ENCODE measurements around the gene AGK.
"Not testable (repeated sequence)": the region's sequence is repeated elsewhere in the genome, so short reads cannot be mapped to it uniquely, and the experiment has no call there.

Gene AGK

DNA sequence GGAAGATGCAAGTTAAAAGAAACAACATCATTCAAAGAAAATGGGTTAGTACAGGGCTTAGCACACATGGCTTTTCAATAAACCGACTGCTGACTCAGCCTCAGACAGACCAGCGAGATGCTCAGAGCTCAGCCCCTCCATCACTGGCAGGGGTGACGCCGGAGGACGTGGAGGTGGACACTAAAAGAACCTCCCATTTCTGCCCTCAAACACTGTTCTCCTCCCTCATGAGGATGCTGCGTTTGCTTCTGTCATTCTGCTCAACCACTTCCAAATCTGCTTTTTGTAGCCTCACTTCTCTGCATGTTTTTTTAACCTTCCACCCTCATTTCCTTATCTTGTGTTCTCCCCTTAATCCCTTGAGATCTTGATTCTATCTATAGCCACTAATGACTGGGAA lies 135.5 kb downstream of the AGK start:
- TF ChIP-seq CTCF (conservative IDR thresholded peaks at IDR 0.05; ENCODE audit: low read depth, low read length): no peak

GRCh38 chr7:141688043-141688442 lies 136.8 kb downstream of the AGK start:
- H3K27me3 ChIP-seq (ENCODE audit: insufficient read depth, low read depth): no peaks in the 10 kb centered on the region
- H3K4me1 ChIP-seq (ENCODE audit: low read depth, poor library complexity, severe bottlenecking): no peaks in the 10 kb centered on the region
- H3K9ac ChIP-seq: no peak overlapping the region
- no peak overlapping the region for H2AFZ ChIP-seq (ENCODE audit: low read depth)
- no peaks in the 10 kb centered on the region for H3K36me3 ChIP-seq (ENCODE audit: insufficient read depth)
- H3K79me2 ChIP-seq (ENCODE audit: insufficient read depth, low read depth): no peaks in the 10 kb centered on the region
- H4K20me1 ChIP-seq (ENCODE audit: insufficient read depth): no peaks in the 10 kb centered on the region
- TF ChIP-seq CTCF (conservative IDR thresholded peaks at IDR 0.05; ENCODE audit: low read depth, low read length): no peak
- no peak overlapping the region for H3K27ac ChIP-seq
- no peak overlapping the region for H3K4me3 ChIP-seq (IDR thresholded peaks at IDR 0.05; ENCODE audit: insufficient read depth, low read depth, low read length)
- H3K4me2 ChIP-seq: no peak overlapping the region

More for the DNA sequence above, 135.5 kb downstream of the AGK start:
- Histone ChIP-seq H3K27me3 (ENCODE audit: insufficient read depth, low read depth) (no peaks in the 10 kb centered on the region), H4K20me1 (ENCODE audit: insufficient read depth) (no peaks in the 10 kb centered on the region), H3K4me2 (no peak overlapping the region), H3K4me1 (ENCODE audit: low read depth, poor library complexity, severe bottlenecking) (no peaks in the 10 kb centered on the region), H3K4me3 (IDR thresholded peaks at IDR 0.05; ENCODE audit: insufficient read depth, low read depth, low read length) (no peak overlapping the region), H3K27ac (no peak overlapping the region), H3K79me2 (ENCODE audit: insufficient read depth, low read depth) (no peaks in the 10 kb centered on the region), H3K9ac (no peak overlapping the region), H2AFZ (ENCODE audit: low read depth) (no peak overlapping the region), H3K36me3 (ENCODE audit: insufficient read depth) (no peaks in the 10 kb centered on the region)

DNA sequence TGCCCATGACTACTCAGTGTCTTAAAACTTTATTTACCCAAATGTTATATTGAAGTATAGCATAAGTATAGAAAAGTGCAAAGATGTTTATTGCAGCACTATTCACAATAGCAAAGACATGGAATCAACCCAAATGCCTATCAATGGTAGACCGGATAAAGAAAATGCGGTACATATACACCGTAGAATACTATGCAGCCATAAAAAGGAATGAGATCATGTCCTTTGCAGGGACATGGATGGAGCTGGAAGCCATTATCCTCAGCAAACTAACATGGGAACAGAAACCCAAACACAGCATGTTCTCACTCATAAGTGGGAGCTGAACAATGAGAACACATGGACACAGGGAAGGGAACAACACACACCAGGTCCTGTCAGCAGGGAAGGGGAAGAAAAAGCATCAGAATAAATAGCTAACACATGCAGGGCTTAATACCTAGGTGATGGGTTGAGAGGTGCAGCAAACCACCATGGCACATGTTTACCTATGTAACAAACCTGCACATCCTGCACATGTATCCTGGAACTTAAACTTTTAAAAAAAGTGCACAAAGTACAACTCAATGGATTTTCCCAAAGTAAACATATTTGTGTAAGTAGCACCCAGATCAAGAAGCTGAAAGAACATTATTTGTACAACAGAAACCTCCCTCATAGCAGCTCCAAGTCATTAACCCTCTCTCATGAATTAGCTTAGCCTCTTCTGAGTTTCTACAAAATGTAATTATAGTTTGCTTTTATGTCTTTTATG lies 138.0 kb downstream of the AGK start:
- not testable (repeated sequence) for H3K36me3 ChIP-seq (ENCODE audit: insufficient read depth); H3K4me1 ChIP-seq (ENCODE audit: low read depth, poor library complexity, severe bottlenecking); H3K4me2 ChIP-seq; H3K4me3 ChIP-seq (IDR thresholded peaks at IDR 0.05; ENCODE audit: insufficient read depth, low read depth, low read length); H3K27me3 ChIP-seq (ENCODE audit: insufficient read depth, low read depth); H2AFZ ChIP-seq (ENCODE audit: low read depth); H4K20me1 ChIP-seq (ENCODE audit: insufficient read depth); H3K79me2 ChIP-seq (ENCODE audit: insufficient read depth, low read depth); H3K27ac ChIP-seq; H3K9ac ChIP-seq

DNA sequence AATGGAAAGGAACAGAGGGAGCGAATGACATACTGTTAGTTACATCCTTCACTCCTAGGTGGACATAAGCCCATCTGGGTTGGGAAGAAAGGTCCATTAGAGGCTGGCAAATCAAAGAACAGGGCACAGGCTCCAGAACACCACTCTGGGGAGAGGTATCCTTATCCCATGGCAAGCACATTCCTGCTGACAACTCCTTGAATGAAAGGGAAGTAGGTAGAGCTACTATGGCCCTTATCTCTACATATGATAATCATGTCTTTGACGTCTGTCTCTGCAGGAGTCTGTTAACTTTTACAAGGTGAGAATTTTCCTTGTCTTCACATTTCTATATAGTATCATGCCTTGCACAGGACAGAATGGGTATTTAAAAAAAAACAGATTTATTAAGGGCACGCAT lies 140.3 kb downstream of the AGK start:
- TF ChIP-seq CTCF (conservative IDR thresholded peaks at IDR 0.05; ENCODE audit: low read depth, low read length): no peak
- Histone ChIP-seq H3K27me3 (ENCODE audit: insufficient read depth, low read depth) (no peaks in the 10 kb centered on the region), H3K27ac (no peak overlapping the region), H3K9ac (no peak overlapping the region), H3K4me2 (no peak overlapping the region), H3K4me3 (IDR thresholded peaks at IDR 0.05; ENCODE audit: insufficient read depth, low read depth, low read length) (no peak overlapping the region), H4K20me1 (ENCODE audit: insufficient read depth) (no peaks in the 10 kb centered on the region), H3K4me1 (ENCODE audit: low read depth, poor library complexity, severe bottlenecking) (no peaks in the 10 kb centered on the region), H3K79me2 (ENCODE audit: insufficient read depth, low read depth) (no peaks in the 10 kb centered on the region; the same call in 1 of the 2 replicates), H3K36me3 (ENCODE audit: insufficient read depth) (no peaks in the 10 kb centered on the region), H2AFZ (ENCODE audit: low read depth) (no peak overlapping the region)

DNA sequence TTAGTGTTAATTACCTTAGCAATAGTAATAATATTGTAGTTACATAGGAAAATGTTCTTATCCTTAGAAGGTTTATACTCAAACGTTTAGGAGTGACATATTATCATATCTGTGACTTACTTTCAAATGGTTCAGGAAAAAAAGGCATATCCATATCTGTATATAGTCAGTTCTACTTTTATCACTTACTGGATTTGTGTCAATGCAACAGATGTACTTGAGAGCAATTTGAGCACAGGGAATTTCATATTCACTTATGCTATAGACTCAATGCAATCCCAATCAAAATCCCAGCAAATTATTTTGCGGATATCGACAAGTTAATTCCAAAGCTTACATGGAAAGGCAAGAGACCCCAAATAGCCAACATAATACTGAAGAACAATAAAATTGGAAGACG lies 140.8 kb downstream of the AGK start:
- Histone ChIP-seq H2AFZ (ENCODE audit: low read depth) (no peak overlapping the region), H3K4me3 (IDR thresholded peaks at IDR 0.05; ENCODE audit: insufficient read depth, low read depth, low read length) (no peak overlapping the region), H3K79me2 (ENCODE audit: insufficient read depth, low read depth) (no peaks in the 10 kb centered on the region; the same call in 1 of the 2 replicates), H3K4me2 (no peak overlapping the region), H3K27ac (no peak overlapping the region), H4K20me1 (ENCODE audit: insufficient read depth) (no peaks in the 10 kb centered on the region), H3K9ac (no peak overlapping the region), H3K4me1 (ENCODE audit: low read depth, poor library complexity, severe bottlenecking) (peaks cover 3% of the 10 kb centered on the region), H3K36me3 (ENCODE audit: insufficient read depth) (no peaks in the 10 kb centered on the region), H3K27me3 (ENCODE audit: insufficient read depth, low read depth) (no peaks in the 10 kb centered on the region)
- TF ChIP-seq CTCF (conservative IDR thresholded peaks at IDR 0.05; ENCODE audit: low read depth, low read length): no peak
